PFSK-1 (cell line): ENCODE measurements around the gene C1orf216.

Source experiments
- FOXP2 ChIP-seq: optimal IDR thresholded peaks from 2 replicates; pipeline ENCODE3; 2011; ENCODE audit warnings: borderline replicate concordance, control low read depth, inconsistent platforms; ENCODE audit not compliant: insufficient read depth; ENCODE audit errors: extremely low read length, extremely low read depth
- POLR2AphosphoS5 ChIP-seq: IDR thresholded peaks from 2 replicates; pipeline ENCODE4 v1.6.1; 2012; ENCODE audit warnings: low read depth, mild to moderate bottlenecking, control low read depth, low read length, moderate library complexity
- SIN3A ChIP-seq: IDR thresholded peaks from 2 replicates; pipeline ENCODE4 v1.6.1; 2012; ENCODE audit warnings: mild to moderate bottlenecking, low read length, moderate library complexity, borderline replicate concordance; ENCODE audit not compliant: insufficient read depth
- TAF1 ChIP-seq: IDR thresholded peaks from 2 replicates; pipeline ENCODE4 v1.6.1; 2012; ENCODE audit warnings: low read length, control low read depth, borderline replicate concordance; ENCODE audit not compliant: insufficient read depth
- TF ChIP-seq, protein P1 (sequence below), 2 experiments: IDR thresholded peaks; 2 replicates each; pipeline versions ENCODE4 v1.6.1 to v1.8.0; 2011 to 2012; ENCODE audit warnings: low read depth in 2 of 2, low read length in 2 of 2, control low read depth in 1 of 2, inconsistent platforms in 1 of 2, mild to moderate bottlenecking in 1 of 2, moderate library complexity in 1 of 2; ENCODE audit not compliant: insufficient read depth in 1 of 2

C1orf216 gene

DNA sequence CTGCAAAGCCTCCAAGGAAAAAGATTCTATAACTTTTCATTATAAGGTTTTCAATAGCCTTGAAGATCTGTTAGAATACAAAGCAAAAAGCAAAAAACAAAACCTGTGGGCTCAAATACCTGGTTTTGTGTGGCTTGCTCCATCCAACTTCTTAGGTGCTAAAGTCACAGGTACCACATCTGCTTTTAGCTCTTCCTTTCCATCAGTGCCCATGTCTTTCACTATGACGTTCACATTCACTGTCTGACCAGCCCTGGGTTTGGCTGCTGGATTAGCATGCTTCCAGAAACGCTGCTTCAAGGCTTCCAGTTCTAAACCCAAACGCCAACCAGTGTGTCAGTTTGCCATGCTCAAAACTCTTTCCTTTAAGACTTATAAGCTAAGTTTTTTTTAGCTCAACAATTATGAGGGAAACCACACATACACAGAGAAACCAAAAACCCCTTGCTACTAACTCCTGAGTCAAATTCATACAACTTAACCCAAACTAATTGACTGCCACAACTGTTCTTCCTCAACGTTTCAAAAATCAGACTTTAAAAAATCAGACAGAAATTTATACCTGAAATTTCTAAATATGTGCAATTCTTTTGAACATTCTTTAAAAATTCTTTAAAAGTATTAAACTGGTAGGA is 35.1 kb upstream of the C1orf216 start:
- no peak for TF ChIP-seq POLR2AphosphoS5
- TF ChIP-seq SIN3A = no peak
- no peak for TF ChIP-seq TAF1
- TF ChIP-seq, protein P1, sequence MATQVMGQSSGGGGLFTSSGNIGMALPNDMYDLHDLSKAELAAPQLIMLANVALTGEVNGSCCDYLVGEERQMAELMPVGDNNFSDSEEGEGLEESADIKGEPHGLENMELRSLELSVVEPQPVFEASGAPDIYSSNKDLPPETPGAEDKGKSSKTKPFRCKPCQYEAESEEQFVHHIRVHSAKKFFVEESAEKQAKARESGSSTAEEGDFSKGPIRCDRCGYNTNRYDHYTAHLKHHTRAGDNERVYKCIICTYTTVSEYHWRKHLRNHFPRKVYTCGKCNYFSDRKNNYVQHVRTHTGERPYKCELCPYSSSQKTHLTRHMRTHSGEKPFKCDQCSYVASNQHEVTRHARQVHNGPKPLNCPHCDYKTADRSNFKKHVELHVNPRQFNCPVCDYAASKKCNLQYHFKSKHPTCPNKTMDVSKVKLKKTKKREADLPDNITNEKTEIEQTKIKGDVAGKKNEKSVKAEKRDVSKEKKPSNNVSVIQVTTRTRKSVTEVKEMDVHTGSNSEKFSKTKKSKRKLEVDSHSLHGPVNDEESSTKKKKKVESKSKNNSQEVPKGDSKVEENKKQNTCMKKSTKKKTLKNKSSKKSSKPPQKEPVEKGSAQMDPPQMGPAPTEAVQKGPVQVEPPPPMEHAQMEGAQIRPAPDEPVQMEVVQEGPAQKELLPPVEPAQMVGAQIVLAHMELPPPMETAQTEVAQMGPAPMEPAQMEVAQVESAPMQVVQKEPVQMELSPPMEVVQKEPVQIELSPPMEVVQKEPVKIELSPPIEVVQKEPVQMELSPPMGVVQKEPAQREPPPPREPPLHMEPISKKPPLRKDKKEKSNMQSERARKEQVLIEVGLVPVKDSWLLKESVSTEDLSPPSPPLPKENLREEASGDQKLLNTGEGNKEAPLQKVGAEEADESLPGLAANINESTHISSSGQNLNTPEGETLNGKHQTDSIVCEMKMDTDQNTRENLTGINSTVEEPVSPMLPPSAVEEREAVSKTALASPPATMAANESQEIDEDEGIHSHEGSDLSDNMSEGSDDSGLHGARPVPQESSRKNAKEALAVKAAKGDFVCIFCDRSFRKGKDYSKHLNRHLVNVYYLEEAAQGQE (IDR thresholded peaks at IDR 0.05; ENCODE audit: insufficient read depth in 1 of 2, low read depth in 2 of 2, low read length in 2 of 2) = no peak
- no peak for TF ChIP-seq FOXP2

GRCh38 chr1:35748326-35748725 is 29.6 kb upstream of the C1orf216 start:
- TF ChIP-seq SIN3A (no peak), TAF1 (no peak), POLR2AphosphoS5 (no peak), FOXP2 (no peak)
- TF ChIP-seq, protein P1 (IDR thresholded peaks at IDR 0.05; ENCODE audit: insufficient read depth in 1 of 2, low read depth in 2 of 2, low read length in 2 of 2) = no peak

DNA sequence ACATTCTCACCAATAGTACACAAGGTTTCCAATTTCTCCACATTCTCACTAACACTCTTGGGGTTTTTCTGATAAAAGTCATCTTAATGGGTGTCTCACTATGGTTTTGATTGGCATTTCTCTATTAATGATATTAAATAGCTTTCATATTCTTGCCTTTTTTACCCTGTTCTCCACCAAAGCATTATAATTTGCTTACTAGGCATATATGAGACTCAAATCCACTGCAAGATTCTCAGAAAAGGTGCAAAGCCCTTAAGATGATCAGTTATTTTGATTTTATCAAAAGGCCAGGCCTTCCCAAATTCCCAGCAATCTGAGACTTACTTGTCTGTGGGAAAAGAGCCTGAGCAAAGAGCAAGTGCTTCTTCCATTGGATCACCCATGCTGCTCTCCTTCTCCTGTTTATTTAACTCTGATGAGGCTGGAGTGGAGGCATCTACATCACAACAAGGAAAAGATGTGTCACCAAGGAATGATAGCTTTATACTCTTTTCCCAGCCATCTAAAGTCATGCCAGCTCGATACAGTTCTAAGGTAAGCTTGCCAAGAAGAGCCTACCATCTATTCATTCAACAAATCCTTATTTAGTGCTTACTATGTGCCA is 26.5 kb upstream of the C1orf216 start:
- TF ChIP-seq TAF1 (no peak), POLR2AphosphoS5 (no peak), FOXP2 (no peak), SIN3A (no peak)
- TF ChIP-seq, protein P1 (IDR thresholded peaks at IDR 0.05; ENCODE audit: insufficient read depth in 1 of 2, low read depth in 2 of 2, low read length in 2 of 2) = no peak

GRCh38 chr1:35737120-35737519 is 18.4 kb upstream of the C1orf216 start:
- TF ChIP-seq FOXP2 (no peak), TAF1 (no peak), SIN3A (no peak), POLR2AphosphoS5 (no peak)
- TF ChIP-seq, protein P1 (IDR thresholded peaks at IDR 0.05; ENCODE audit: insufficient read depth in 1 of 2, low read depth in 2 of 2, low read length in 2 of 2) = no peak
